NB4 (cell line): Measurements from ENCODE around the gene ECT2.
"Not testable (repeated sequence)": the region's sequence is repeated elsewhere in the genome, so short reads cannot be mapped to it uniquely, and the experiment has no call there.

ENCODE experiments used
- CTCF ChIP-seq: IDR thresholded peaks from one replicate; pipeline ENCODE4 v1.5.1; 2012; ENCODE audit warnings: low read depth, low read length
- MYC ChIP-seq: IDR thresholded peaks from 2 replicates; pipeline ENCODE4 v1.6.1; 2011; ENCODE audit warnings: low read depth, low read length
- POLR2A ChIP-seq: IDR thresholded peaks from 2 replicates; pipeline ENCODE4 v1.6.1; 2011; ENCODE audit warnings: mild to moderate bottlenecking; ENCODE audit not compliant: insufficient read length; ENCODE audit errors: extremely low read depth

GRCh38 chr3:172827231-172827630 is 76.7 kb downstream of the ECT2 start:
- not testable (repeated sequence) for TF ChIP-seq CTCF, MYC, POLR2A
